ENCODE measurements around the gene PCDH17. TPM values are rescaled to one million over a fixed set of nuclear protein-coding genes. Genes with fewer than 3 reads are reported as not detected.

The PCDH17 gene
- total RNA-seq, 4 donors from 2014 or later = 4.6 to 10.8 (median 7.4) TPM

DNA sequence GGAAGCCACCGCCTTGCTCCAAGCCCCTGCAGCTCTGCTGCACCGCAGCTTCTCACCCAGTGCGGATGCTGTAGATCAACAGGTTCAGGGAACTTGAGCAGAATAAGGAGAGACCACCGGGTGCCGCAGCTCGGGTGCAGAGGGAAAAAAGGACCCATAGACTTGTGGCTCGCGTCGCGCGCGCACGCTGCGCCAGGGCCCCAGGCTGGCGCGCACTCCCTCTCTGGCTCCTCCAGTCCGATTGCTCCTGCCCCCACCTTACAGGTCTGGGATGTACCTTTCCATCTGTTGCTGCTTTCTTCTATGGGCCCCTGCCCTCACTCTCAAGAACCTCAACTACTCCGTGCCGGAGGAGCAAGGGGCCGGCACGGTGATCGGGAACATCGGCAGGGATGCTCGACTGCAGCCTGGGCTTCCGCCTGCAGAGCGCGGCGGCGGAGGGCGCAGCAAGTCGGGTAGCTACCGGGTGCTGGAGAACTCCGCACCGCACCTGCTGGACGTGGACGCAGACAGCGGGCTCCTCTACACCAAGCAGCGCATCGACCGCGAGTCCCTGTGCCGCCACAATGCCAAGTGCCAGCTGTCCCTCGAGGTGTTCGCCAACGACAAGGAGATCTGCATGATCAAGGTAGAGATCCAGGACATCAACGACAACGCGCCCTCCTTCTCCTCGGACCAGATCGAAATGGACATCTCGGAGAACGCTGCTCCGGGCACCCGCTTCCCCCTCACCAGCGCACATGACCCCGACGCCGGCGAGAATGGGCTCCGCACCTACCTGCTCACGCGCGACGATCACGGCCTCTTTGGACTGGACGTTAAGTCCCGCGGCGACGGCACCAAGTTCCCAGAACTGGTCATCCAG, 964 bp downstream of the PCDH17 start:
- Histone ChIP-seq H3K36me3 (no peaks in the 10 kb centered on the region), H3K4me1 (peaks cover 0 to 54% (median 10%) of the 10 kb centered on the region in 4 donors), H3K27me3 (peaks cover 0 to 67% of the 10 kb centered on the region in 2 donors), H3K9me3 (no peaks in the 10 kb centered on the region), H3K27ac (peak overlapping the region in 3 of 4 donors; percentile 38 to 81 (median 77)), H3K4me3 (peak overlapping the region; percentile 33 to 60 (median 37))
- TF ChIP-seq POLR2A (IDR thresholded peaks at IDR 0.05) (no peak), EP300 (IDR thresholded peaks at IDR 0.05) (no peak)
- TF ChIP-seq, protein P1, sequence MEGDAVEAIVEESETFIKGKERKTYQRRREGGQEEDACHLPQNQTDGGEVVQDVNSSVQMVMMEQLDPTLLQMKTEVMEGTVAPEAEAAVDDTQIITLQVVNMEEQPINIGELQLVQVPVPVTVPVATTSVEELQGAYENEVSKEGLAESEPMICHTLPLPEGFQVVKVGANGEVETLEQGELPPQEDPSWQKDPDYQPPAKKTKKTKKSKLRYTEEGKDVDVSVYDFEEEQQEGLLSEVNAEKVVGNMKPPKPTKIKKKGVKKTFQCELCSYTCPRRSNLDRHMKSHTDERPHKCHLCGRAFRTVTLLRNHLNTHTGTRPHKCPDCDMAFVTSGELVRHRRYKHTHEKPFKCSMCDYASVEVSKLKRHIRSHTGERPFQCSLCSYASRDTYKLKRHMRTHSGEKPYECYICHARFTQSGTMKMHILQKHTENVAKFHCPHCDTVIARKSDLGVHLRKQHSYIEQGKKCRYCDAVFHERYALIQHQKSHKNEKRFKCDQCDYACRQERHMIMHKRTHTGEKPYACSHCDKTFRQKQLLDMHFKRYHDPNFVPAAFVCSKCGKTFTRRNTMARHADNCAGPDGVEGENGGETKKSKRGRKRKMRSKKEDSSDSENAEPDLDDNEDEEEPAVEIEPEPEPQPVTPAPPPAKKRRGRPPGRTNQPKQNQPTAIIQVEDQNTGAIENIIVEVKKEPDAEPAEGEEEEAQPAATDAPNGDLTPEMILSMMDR (IDR thresholded peaks at IDR 0.05) = no peak
- DNase-seq (ENCODE audit: low spot score in 2 of 2) = no peak
- 4 to 10% methylated on average over 54 to 66 of the region's 70 CpGs for WGBS, 2 donors

- H3K9me3 ChIP-seq = no peaks in the 10 kb centered on the region
- no peaks in the 10 kb centered on the region for H3K36me3 ChIP-seq
- TF ChIP-seq EP300 (IDR thresholded peaks at IDR 0.05) (peak in 1 of 2 donors; percentile 39), POLR2A (IDR thresholded peaks at IDR 0.05) (no peak)
- TF ChIP-seq, protein P1 (IDR thresholded peaks at IDR 0.05) = peak; percentile 37 to 60 (median 48)
- peak overlapping the region; percentile 33 to 60 (median 37) for H3K4me3 ChIP-seq
- H3K27ac ChIP-seq = peak overlapping the region in 2 of 4 donors; percentile 77 to 81
- no peak for DNase-seq (ENCODE audit: low spot score in 2 of 2)
- WGBS, 2 donors = 23 to 25% methylated on average over 32 to 41 of the region's 77 CpGs
- peaks cover 0 to 54% (median 10%) of the 10 kb centered on the region in 4 donors for H3K4me1 ChIP-seq
- peaks cover 0 to 61% of the 10 kb centered on the region in 2 donors for H3K27me3 ChIP-seq
These were observed 1.8 kb downstream of the PCDH17 start for GRCh38 chr13:57633141-57633949.

GRCh38 chr13:57633950-57634838, 2.6 kb downstream of the PCDH17 start:
- H3K27ac ChIP-seq = peak overlapping the region; percentile 4 to 81 (median 28)

GRCh38 chr13:57634839-57635165, 3.3 kb downstream of the PCDH17 start:
- Histone ChIP-seq H3K27ac (peak overlapping the region in 3 of 4 donors; percentile 4 to 81 (median 42)), H3K27me3 (peaks cover 0 to 48% of the 10 kb centered on the region in 2 donors), H3K4me1 (peaks cover 0 to 45% (median 6%) of the 10 kb centered on the region in 4 donors), H3K4me3 (peak overlapping the region; percentile 33 to 60 (median 37)), H3K9me3 (no peaks in the 10 kb centered on the region), H3K36me3 (no peaks in the 10 kb centered on the region)
- no peak for TF ChIP-seq EP300 (IDR thresholded peaks at IDR 0.05)
- no peak for TF ChIP-seq POLR2A (IDR thresholded peaks at IDR 0.05)
- TF ChIP-seq, protein P1 (IDR thresholded peaks at IDR 0.05) = no peak
- no peak for DNase-seq (ENCODE audit: low spot score in 2 of 2)
- 14 to 25% methylated on average over 15 of the region's 15 CpGs for WGBS, 2 donors

More at GRCh38 chr13:57633950-57634838, 2.6 kb downstream of the PCDH17 start:
- WGBS, 2 donors = 10 to 13% methylated on average over 46 to 62 of the region's 78 CpGs
- H3K36me3 ChIP-seq = no peaks in the 10 kb centered on the region
- H3K9me3 ChIP-seq = no peaks in the 10 kb centered on the region
- TF ChIP-seq POLR2A (IDR thresholded peaks at IDR 0.05) = no peak
- TF ChIP-seq, protein P1 (IDR thresholded peaks at IDR 0.05) = peak in 1 of 5 experiments; percentile 28
- DNase-seq (ENCODE audit: low spot score in 2 of 2) = no peak
- H3K27me3 ChIP-seq = peaks cover 0 to 55% of the 10 kb centered on the region in 2 donors
- peaks cover 0 to 51% (median 8%) of the 10 kb centered on the region in 4 donors for H3K4me1 ChIP-seq
- H3K4me3 ChIP-seq = peak overlapping the region; percentile 33 to 60 (median 37)
